DOHH2 (cell line): ENCODE data around the gene PRKCD.

Experiments used
- EZH2phosphoT487 ChIP-seq: fragments of 200-600 bp; sonication (generic); IDR thresholded peaks from 2 replicates; pipeline ENCODE4 v1.6.1; 2017; ENCODE audit warnings: borderline replicate concordance, mild to moderate bottlenecking, antibody characterized with exemption, low read length, moderate library complexity, mixed read lengths
- TF ChIP-seq, protein P1 (sequence below): fragments of 200-600 bp; sonication (generic); IDR thresholded peaks from one replicate; pipeline ENCODE4 v1.5.1; 2014; ENCODE audit warnings: antibody characterized with exemption, mild to moderate bottlenecking, low read depth, low read length; ENCODE audit not compliant: poor library complexity, severe bottlenecking

DNA sequence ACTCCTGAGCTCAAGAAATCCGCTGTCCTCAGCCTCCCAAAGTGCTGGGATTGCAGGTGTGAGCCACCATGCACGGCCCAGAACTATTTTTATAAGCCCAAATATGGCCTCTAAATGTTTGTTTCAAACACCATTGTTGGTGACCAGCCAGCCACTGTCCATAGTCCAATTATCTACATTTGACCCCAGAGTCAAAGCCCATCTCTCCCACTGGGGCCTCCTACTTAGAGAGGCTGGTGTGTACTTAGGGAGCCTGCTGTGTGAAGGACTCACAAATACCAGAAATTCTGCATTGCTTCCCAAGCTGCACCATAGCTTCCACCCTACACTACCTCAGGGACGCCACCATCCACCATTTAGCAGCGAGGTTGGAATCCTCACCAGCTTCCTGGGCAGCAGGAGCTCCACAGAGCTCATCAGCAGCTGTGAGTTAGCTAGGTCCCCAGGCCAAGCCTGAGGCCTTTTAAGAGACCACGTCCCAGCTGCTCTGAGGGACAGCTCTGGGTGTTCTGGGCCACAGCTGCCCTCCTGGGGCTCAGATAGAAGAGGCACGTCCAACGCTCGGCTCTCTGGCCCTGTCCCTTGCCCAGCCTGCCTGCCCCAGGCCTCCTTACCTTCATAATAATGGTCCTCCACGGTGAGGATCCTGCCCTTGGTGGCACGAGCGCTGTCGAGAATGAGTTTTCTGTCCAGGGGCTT is 65.3 kb downstream of the PRKCD start:
- TF ChIP-seq, protein P1, sequence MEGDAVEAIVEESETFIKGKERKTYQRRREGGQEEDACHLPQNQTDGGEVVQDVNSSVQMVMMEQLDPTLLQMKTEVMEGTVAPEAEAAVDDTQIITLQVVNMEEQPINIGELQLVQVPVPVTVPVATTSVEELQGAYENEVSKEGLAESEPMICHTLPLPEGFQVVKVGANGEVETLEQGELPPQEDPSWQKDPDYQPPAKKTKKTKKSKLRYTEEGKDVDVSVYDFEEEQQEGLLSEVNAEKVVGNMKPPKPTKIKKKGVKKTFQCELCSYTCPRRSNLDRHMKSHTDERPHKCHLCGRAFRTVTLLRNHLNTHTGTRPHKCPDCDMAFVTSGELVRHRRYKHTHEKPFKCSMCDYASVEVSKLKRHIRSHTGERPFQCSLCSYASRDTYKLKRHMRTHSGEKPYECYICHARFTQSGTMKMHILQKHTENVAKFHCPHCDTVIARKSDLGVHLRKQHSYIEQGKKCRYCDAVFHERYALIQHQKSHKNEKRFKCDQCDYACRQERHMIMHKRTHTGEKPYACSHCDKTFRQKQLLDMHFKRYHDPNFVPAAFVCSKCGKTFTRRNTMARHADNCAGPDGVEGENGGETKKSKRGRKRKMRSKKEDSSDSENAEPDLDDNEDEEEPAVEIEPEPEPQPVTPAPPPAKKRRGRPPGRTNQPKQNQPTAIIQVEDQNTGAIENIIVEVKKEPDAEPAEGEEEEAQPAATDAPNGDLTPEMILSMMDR = no peak
- no peak for TF ChIP-seq EZH2phosphoT487
